HG02973 (cell line): ENCODE results near the gene CNOT6L.

ENCODE experiments used
- ATAC-seq: cut with Tn5 transposase; IDR thresholded peaks from one replicate; pipeline ENCODE4 v1.9.1; 2021; ENCODE audit warnings: moderate library complexity; ENCODE audit not compliant: unreplicated experiment

CNOT6L gene

DNA sequence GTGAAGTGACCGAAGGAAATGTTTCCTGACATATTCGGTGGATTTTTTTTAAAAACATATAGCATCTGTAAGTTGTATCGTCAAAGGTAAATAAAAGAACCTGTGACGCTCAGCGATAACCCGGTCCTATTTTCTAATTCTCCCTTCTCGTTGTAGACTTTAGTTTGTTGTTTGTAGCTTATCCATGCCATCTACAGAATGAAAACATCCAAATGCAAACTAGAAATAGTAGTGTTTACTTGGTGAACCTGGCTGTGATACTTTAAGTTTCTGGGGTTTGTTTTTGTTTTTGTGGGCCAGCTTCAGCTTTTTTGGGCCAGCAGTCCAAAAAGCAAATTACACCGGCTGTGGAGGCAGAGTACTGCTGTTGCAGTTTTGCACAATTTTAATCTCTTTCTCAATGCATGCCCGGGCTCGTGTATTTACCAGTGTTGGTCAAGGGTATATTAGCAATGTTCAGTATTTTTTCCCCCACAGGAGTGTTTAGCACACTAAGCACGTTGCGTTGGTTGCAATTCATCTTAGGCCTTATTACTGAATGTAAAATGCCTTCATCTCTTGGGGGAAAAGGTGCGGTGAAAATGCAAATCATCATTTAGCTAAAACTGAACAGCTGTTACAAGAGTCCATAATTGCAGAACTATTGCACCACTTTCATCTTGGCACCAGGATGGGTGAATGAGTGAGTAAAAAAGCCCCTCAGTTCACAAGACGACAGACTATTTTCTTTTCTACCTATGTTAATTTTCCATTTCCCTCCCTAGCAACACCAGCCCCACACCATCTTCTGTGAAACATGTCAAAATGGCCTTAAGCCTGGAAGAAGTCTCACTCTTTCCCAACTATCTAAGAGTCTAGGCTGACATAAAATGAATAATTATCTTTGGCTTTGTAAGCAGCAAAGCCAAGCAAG, 1.7 kb upstream of the CNOT6L start:
- ATAC-seq, result no peak

DNA sequence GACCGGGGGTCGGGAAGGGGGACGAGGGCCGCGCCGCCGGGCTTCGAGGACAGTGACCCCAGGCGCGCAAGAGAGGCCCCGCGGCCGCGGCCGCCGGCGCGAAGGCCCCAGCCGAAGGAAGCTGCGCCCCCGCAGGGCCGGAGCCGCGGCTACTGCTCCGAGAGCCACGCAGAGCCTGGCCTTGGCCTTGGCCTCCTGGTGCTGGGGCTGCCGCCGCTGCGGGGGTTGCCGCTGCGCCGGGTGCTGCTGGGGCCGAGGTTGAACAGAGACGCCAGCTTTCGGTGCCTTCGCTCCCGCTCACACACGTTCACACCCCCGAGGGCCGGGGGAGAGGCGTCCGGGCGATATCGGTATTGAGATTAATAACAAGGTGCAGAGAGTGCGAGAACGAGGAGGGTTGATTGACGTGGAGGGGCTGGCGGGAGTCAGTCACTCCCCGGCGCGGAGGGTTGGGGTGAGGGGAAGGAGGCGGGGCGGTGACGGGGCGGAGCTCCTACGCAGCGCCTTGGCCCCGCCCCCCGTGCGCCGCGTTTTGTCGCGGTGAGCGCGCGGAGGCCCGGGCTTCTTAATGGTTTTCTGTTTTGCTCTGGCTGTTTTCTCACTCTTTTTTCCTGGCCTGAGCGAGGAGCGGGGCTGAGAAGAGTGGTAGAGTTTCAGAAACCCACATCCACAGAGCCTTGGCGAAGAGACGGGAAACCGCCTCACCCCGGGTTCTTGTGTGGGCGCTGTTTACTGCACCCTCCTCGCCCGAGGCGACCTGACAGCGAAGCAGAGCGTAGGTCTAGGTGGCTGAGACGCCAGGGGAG, 878 bp upstream of the CNOT6L start:
- peak; percentile 77 for ATAC-seq

DNA sequence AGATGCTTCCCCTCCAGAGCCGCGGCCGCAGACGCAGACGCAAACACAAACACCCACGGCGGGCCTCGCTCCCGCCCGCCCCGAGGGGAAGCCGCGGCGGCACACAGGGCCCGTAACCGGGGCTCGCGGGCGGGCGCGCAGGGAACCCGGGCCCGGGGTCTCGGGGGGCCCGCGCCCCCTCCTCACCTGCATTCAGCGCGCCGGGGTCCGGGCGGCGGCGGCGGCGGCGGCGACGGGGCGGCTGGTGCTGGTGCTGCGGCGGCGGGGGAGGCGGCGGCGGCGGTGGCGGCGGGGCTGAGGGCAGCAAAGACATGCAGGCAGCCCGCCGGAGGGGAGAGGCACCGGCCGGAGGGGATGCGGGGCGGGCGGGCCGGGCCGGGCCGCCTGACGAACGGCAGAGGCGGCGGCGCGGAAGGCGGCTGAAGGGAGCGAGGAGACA, 255 bp upstream of the CNOT6L start:
- peak; percentile 12 for ATAC-seq

DNA sequence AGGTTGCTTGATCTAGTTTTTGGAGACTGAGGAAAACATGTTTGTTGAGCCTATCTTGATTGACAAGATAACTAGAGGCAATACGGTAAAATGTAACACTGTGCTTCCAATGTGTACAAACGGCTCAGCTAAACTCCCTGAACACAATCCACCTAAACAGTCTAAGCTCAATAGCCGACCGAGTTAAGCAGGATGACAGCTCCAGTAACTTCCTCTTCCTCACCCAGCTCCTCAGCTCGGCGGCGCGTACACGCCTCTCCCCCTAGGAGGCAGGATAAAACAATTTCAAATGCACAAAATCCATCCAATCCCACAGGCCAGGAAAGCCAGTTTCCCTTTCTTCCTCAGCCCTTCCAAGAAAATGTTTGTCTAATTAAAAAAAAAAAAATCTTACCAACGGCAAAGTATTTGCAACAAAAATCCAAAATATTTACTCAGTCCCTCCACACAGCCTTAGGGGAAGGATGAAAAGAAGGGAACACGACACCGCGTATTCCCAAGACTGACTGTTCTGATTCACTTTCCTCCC, 1.0 kb downstream of the CNOT6L start:
- peak; percentile 24 for ATAC-seq

DNA sequence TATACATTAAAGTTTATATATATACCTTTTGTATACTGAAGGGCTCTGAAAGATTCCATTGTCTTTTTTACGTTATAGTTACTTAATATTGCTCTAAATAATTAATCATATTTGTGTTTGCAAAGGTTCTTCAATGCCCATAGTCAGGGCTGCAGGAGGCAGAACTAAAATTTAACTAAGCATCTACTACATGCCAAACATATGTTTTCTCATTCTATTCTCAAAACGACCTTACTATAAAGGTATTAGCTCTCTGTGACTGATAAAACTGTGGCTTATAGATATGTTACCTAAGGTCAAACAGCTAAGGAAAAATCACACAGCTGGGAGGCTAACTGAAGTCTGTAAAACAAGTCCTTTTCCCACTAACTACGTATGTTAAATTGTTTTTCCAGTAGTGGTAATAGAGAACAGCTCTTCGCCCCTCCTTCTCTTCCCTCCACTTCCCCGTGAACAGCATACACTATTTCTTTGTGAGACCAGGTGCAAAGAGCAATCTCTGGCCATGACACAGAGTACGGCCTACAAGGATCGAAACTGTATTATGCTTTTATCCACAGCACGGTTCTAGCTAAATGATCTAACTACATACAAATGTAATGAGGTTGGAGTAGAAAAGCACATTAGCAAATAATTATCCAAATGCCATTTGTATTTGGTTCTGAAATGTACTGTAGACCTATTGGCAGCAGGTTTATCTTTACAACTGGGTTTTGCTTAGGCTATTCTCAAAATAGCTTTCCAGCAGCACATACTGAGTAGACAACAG, 1.7 kb downstream of the CNOT6L start:
- ATAC-seq, result no peak

DNA sequence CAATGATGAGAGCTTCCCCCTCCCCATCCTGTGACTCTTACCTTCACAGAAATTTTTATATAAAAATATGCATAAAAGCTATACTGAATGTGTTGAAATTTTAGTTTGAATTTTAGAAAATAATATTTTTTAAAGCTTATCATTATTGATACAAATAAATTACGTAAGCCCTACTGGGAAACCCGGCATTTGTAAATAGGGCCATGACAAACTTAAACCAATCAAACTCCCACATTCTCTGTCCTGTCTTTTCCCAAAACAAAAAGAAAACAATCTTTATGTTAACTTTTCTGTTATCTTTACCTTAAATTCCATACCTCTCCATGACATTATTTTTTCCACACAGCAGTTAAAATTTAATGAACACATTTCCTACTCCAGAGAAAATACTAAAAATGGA, 2.6 kb downstream of the CNOT6L start:
- no peak for ATAC-seq

DNA sequence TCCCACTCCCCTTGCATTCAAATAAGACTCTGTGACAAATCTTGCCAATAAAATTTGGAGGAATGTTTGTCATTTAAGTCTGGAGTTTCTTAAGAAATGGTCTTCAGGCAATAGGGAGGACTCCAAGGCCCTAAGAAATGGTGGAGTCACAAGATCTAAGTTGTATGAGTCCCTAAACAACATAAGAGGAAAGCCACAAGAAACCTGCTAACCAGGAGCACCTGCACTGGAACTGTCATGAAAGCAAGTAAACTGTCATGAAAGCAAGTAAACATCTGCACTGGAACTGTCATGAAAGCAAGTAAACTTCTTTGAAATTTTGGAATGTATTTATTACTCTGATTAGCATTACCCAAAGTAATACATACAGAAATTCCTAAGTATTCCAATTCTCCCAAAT, 3.5 kb downstream of the CNOT6L start:
- ATAC-seq, result no peak

DNA sequence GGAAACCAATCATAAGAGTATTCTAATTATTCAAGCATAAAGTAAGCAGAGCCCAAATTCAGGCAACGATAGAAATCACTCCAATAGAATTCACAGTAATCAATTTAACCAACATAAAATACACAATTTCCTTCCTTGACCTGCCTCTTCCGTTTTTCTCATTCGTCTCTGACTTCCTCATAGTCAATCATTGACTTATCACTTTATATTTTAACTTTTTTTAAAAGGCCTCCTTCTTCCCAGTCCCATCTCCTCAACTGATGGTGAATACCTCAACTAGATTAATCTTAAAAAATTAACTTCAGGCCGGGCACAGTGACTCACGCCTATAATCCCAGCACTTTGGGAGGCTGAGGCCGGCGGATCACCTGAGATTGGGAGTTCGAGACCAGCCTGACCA, 13.3 kb downstream of the CNOT6L start:
- no peak for ATAC-seq

DNA sequence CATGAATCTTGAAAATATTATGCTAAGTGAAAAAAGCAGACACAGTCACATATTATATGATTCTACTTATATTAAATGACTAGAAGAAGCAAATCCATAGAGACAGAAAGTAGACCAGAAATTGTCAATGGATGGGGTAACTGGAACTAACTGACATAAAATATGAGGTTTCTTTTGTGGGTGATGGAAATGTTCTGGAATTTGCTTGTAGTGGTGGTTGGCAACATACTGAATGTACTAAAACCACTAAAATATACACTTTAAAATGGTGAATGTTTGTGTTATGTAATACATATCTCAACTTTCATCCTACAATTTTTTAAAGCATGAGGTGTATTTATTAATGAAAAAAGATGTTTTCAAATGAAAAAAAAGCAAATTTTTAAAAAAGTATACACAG, 14.7 kb downstream of the CNOT6L start:
- ATAC-seq, result no peak

DNA sequence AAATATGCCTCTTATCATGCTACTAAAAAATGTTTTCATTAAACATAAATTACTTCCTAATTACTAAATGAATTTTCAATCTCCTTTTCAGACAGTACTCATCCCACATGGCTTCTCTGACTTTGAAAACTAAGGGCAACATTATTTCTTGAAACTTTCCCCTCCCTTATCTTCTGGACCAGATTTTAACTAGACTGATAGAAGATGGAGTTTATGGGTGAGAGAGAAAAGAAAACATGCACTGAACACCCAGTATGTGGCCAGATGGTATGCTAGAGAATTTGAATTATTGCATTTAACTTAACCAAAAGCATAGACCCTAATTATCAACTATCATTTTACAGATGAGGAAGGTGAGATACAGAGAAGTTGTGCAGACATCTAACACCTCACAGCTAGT, 16.8 kb downstream of the CNOT6L start:
- no peak for ATAC-seq

DNA sequence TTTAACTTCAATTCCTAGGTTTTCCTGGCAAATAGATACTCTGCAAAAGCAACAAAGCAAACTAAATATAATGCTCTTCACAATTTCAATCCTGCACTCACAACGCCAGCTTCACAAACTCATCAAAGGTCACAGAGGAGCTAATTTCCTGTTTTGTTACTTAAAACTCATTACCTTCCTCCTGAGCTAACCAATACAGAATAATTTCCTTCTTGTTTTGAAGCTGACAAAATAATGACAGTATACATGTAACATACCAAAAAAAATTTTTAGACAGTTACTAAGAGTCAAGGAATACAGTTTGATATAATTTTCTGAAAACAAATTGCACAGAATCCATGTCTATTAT, 17.9 kb downstream of the CNOT6L start:
- no peak for ATAC-seq

DNA sequence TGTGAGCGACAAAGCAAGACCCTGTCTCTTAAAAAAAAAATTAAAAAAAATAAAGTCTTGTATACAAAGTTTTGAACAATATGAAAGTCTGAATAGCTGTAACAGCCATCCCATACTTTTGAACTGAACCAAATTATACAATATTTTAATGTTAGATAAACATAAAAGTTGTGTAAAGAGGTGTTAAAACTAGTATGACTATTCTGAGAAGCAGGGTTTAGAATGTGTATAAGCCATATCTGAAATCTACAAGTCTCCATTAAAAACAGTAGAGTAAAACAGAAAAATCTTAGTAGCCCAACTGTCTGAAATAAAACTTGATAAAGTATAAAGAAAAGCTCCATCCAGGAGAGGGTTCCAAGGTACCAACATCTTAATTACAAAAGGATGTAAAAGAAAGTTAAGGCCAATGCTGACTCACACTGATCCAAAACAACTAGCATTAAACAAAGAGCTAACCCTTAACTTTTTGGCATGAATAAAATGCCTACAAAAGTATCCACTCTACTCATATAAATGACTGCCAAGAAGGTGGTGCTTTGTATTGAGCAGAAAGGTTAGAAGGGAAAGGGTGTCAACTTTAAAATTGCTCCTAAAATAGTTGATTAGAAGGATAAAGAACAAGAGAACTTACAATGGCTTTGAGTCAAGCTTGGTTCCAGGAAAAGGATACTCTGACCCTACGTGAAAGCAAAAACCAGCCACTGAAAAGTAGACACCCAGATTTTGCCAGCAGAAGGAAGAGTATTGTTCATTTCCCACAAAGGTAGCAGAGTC, 18.5 kb downstream of the CNOT6L start:
- no peak for ATAC-seq

DNA sequence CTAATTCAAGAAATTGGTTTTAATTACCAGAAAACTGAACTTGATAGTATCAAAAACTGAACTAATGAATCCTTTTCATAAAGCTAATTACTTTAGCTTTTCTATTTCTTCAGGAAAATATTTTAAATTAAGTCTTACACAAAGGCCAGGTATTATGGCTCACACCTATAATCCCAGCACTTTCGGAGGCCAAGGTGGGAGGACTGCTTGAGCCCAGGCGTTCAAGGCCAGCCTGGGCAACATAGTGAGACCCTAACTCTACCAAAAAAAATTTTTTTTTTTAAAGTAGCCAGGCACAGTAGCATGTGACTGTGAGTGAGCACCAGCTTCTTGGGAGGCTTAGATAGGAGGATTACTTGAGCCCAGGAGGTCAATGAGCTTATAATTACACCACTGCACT, 19.1 kb downstream of the CNOT6L start:
- no peak for ATAC-seq

DNA sequence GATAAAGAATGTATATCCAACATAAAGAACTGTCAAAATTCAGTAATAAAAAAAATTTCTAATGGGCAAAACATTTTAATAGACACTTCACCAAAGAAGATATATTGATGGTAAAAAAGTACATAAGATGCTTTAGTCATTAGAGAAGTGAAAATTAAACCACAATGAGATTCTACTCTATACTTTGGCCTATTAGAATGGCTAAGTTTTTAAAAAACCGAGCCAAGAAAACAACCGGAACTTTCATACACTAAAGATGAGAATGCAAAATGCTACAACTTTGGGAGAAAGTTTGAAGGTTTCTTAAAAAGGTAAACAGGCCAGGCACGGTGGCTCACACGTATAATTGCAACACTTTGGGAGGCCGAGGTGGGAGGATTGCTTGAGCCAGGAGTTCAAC, 20.8 kb downstream of the CNOT6L start:
- ATAC-seq, result no peak

DNA sequence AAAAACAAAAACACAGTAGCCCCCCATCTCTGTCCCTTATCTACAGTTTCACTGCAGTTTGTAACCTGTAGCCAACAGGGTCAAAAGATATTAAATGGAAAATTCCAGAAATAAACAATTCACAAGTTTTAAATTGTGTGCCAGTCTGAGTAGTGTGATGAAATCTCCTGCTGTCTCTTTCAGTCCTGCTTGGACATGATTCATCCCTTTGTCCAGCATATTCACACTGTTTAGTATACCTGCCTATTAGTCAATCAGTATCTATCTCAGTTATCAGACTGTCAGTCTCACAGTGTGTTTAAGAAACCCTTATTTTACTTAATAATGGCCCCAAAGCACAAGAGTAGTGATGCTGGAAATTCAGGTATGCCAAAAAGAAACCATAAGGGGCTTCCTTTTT, 21.9 kb downstream of the CNOT6L start:
- no peak for ATAC-seq

DNA sequence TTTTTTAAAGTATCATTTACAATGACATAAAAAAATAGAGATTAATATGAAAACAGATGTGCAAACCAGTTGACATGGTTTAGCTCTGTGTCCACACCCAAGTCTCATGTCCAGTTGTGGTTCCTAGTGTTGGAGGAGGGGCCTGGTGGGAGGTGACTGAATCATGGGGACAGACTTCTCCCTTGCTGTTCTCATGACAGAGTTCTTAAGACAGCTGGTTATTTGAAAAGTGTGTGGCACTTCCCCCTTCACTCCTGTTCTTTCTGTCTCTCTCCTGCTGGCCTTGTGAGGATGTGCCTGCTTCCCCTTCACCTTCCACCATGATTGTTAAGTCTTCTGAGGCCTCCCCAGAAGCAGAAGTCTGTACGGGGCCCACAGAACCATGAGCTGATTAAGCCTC, 23.8 kb downstream of the CNOT6L start:
- ATAC-seq, result no peak

DNA sequence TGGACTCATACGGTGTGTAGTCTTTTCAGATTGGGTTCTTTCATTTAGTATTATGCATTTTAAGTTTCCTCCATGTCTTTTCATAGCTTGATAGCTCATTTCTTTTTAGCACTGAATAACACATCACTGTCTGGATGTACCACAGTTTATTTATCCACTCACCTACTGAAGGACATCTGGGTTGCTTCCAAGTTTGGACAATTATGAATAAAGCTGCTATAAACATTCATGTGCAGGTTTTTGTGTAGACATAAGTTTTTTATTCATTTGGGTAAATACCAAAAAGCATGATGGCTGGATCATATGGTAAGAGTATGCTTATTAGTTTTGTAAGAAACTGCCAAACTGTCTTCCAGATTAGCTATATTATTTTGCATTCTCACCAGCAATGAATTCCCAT, 29.0 kb downstream of the CNOT6L start:
- no peak for ATAC-seq

DNA sequence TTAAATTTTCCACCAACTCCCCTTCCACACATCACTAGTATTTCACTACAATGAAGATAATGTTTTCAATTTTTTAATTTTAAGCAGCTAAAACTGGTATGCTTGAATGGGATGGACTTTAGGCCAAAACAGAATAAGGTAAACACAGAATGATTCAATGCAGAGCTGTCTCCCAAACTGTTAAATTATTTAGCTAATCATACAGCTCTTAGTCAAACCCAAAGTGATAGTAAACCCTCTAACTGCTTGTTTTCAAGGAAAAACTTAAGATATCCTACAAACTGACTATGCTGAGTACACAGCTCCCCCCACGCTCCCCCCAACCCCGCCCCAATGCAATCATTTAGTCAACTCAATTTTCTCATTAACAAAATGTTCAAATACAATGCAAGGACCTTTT, 30.2 kb downstream of the CNOT6L start:
- ATAC-seq, result no peak

DNA sequence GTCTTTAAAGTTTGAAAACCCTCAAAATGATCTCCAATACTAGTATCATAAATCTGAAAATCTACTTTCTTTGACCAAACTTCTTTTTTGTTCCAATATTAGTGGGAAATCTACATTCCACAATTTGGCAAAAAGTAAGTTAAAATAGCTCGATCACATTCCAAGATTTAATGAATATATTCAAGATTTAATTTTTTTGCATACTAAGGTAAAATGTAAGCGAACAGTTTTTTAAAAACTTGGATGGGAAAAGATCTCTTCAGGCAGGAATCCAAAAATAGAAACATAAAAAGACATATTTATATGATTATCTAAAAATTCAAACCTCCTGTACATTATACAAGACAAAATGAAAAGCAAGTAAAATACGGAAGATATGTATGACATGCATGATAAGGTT, 31.2 kb downstream of the CNOT6L start:
- no peak for ATAC-seq

DNA sequence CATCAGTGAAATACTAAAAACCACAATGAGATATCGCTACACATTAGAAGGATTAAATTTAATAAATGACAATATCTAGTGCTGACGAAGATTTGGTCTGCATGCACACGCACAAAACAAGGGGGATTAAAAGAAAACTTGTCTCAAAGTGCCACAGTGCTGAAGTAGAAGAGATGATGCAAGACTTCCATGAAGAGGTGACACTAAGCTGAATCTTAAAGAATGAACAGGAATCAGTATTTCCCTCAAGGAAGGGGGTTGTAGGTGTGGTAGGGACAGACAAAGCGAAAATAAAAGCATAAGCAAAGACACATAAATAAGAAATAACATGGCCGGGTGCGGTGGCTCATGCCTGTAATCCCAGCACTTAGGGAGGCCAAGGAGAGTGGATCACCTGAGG, 33.5 kb downstream of the CNOT6L start:
- ATAC-seq, result no peak

DNA sequence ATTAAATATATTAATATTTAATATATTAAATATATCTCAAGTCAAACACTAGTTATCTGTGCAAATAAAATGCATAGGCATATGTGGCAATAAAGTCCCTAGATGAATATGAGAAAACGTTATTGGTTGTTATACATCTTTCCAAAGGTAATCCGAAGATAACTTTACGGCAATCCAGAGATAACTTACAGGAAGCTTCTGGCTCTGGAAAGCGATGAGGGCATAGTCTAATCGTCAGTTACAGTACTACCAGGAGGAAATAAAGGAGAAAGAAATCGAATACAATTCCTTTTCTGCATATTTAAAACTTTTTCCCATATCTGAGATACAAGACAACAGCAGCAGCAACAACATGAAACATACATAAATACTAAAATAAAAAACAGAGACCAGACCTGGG, 35.3 kb downstream of the CNOT6L start:
- no peak for ATAC-seq
